Heart right ventricle (tissue), 16 donors: ENCODE data around the gene CITED2. TPM values are rescaled to one million over a fixed set of nuclear protein-coding genes. Genes with fewer than 3 reads are reported as not detected.

Source experiments
- ATAC-seq, 8 donors: fragments of 200-7000 bp; cut with Tn5 transposase; one replicate each; pipeline ENCODE4 v1.9.1; 2020; ENCODE audit warnings: mild to moderate bottlenecking in 8 of 8, moderate library complexity in 8 of 8, moderate number of reproducible peaks in 1 of 8
- DNase-seq, 2 donors: peaks; one replicate each; pipeline ENCODE4 v3.0.0-alpha.2; 2020
- H3K27ac ChIP-seq, 10 donors: fragments of 200-600 bp; sonication (generic) in 2 of 10; one replicate each; pipeline versions ENCODE4 v1.5.0 to v1.8.0; 2020 to 2022; ENCODE audit warnings: mild to moderate bottlenecking in 3 of 10
- H3K27me3 ChIP-seq, 7 donors: fragments of 200-600 bp; one replicate each; pipeline ENCODE4 v1.8.0; 2021 to 2022; ENCODE audit warnings: mild to moderate bottlenecking in 2 of 7
- H3K36me3 ChIP-seq, 9 donors: fragments of 200-600 bp; sonication (generic) in 1 of 9; one replicate each; pipeline versions ENCODE4 v1.5.0 to v1.8.0; 2020 to 2022; ENCODE audit warnings: mild to moderate bottlenecking in 2 of 9
- H3K4me1 ChIP-seq, 9 donors: fragments of 200-600 bp; sonication (generic) in 1 of 9; one replicate each; pipeline versions ENCODE4 v1.5.0 to v1.8.0; 2020 to 2022; ENCODE audit warnings: mild to moderate bottlenecking in 4 of 9
- H3K4me3 ChIP-seq, 10 donors: fragments of 200-600 bp; sonication (generic) in 2 of 10; one replicate each; pipeline versions ENCODE4 v1.5.0 to v1.8.0; 2020 to 2022; ENCODE audit warnings: mild to moderate bottlenecking in 7 of 10, moderate library complexity in 2 of 10
- H3K9me3 ChIP-seq, 11 donors: fragments of 200-600 bp in 10 of 11; sonication (generic) in 2 of 11; one replicate each; pipeline versions ENCODE4 v1.5.0 to v1.8.0; 2013 to 2022; ENCODE audit warnings: mild to moderate bottlenecking in 2 of 11, control low read depth in 1 of 11, moderate library complexity in 1 of 11
- CTCF ChIP-seq, 9 donors: fragments of 200-600 bp; sonication (generic) in 2 of 9; IDR thresholded peaks; one replicate each; pipeline versions ENCODE4 v1.5.0 to v1.8.0; 2021 to 2022; ENCODE audit warnings: antibody characterized with exemption in 9 of 9, mild to moderate bottlenecking in 5 of 9, moderate library complexity in 1 of 9
- WGBS, 2 donors: extraction: QIAGEN DNeasy Blood & Tissue Kit; methylation state at CpG; one replicate each; pipeline ENCODE4 v1.1.7; 2013; ENCODE audit warnings: inconsistent platforms in 1 of 2; 5-methylcytosine and 5-hydroxymethylcytosine counted together
- intact Hi-C, 10 donors: fragments of 100-400 bp; cut with DNase I; formaldehyde crosslinking; loops; one replicate each; pipeline versions ENCODE4 v1.11.1 to v1.14.2; 2022
- polyA plus RNA-seq, 2 donors: library from polyadenylated mRNA; stranded (reverse); fragments of 200-250 nt; gene quantifications; one replicate each; pipeline ENCODE4 v1.2.3, GENCODE V29; 2013
- total RNA-seq, 10 donors: library from RNA; stranded (reverse); fragmentation: NEBNext Ultra II Directional in 3 of 10; extraction: Animal tissue kit (Norgen Biotek cat#: 25700) in 3 of 10; gene quantifications; one replicate each; pipeline versions ENCODE4 v1.2.1 to v1.2.4, GENCODE V29; 2021 to 2023
- donor health status: Arrhythmogenic right ventricular cardiomyopathy.
- donor health status: ischemic (EF 13 %, LVEDD 7.1; RV severe dilation, severe dysfunction).
- donor health status: healthy with polysubstance abuse.
- donor health status: DM: no; HTN: yes; CAD: no.
- donor health status: DM: no; HTN: no; CAD: no.
- donor health status: ischemic (EF 25% LVEDD 6.9; RV normal size, moderate dysfunction).
- donor health status: ischemic (EF 25% LVEDD 5.7; RV mildly dilated, moderate dysfunction).
- donor health status: healthy.
- donor health status: DM: yes; HTN: yes; CAD: no.
- donor health status: Ischemic cardiomyopathy.
- donor health status: ischemic (EF 35%, LVEDD 5.7; RV mildly dilated, moderate dysfunction).
- donor health status: nonischemic (EF 11% LVEDD 7.7; RV severe dilation, severe dysfunction).
- donor health status: DM: yes; HTN: yes; CAD: no.
- donor health status: PGD.
- donor health status: ischemic (EF 29% LVEDD 5.4; RV normal size, mild dysfunction).
- donor health status: nonischemic (EF 23%, LVEDD 6.1; RV moderate dilation, normal function).

CITED2 gene
- total and polyA plus RNA-seq, 12 donors: 9.9 to 215 (median 148) TPM

GRCh38 chr6:139407718-139408222, 33.3 kb upstream of the CITED2 start:
- H3K9me3 ChIP-seq: no peaks in the 10 kb centered on the region
- TF ChIP-seq CTCF (IDR thresholded peaks at IDR 0.05): no peak
- H3K27ac ChIP-seq: no peak overlapping the region
- H3K4me3 ChIP-seq: no peak overlapping the region
- intact Hi-C loops: no loop called here
- H3K4me1 ChIP-seq: peaks cover 0 to 14% (median 0%) of the 10 kb centered on the region in 9 donors
- WGBS, 2 donors: 29 to 43% methylated on average over 4 of the region's 4 CpGs
- no peaks in the 10 kb centered on the region for H3K27me3 ChIP-seq
- DNase-seq (no peak), ATAC-seq (peak in 1 of 8 donors; percentile 29)
- no peaks in the 10 kb centered on the region for H3K36me3 ChIP-seq

GRCh38 chr6:139406577-139407343, 32.3 kb upstream of the CITED2 start:
- Histone ChIP-seq H3K36me3 (no peaks in the 10 kb centered on the region), H3K9me3 (no peaks in the 10 kb centered on the region), H3K27me3 (no peaks in the 10 kb centered on the region), H3K27ac (no peak overlapping the region), H3K4me1 (peaks cover 0 to 17% (median 0%) of the 10 kb centered on the region in 9 donors), H3K4me3 (no peak overlapping the region)
- no peak for TF ChIP-seq CTCF (IDR thresholded peaks at IDR 0.05)
- intact Hi-C loops: no loop called here
- ATAC-seq (no peak), DNase-seq (no peak)
- WGBS, 2 donors: 81 to 88% methylated on average over 4 of the region's 4 CpGs

- no peak for TF ChIP-seq CTCF (IDR thresholded peaks at IDR 0.05)
- peak in 1 of 2 donors; percentile 14 for DNase-seq
- peak; percentile 63 to 97 (median 88) for ATAC-seq
Measured at GRCh38 chr6:139402876-139403386, 28.5 kb upstream of the CITED2 start.

GRCh38 chr6:139398658-139399057, 24.2 kb upstream of the CITED2 start:
- DNase-seq (no peak), ATAC-seq (no peak)
- intact Hi-C loops: no loop called here
- Histone ChIP-seq H3K4me3 (no peak overlapping the region), H3K36me3 (no peaks in the 10 kb centered on the region), H3K4me1 (peaks cover 0 to 12% (median 0%) of the 10 kb centered on the region in 9 donors), H3K27ac (no peak overlapping the region), H3K9me3 (no peaks in the 10 kb centered on the region), H3K27me3 (no peaks in the 10 kb centered on the region)
- WGBS, 2 donors: 59 to 72% methylated on average over 1 of the region's 1 CpG
- TF ChIP-seq CTCF (IDR thresholded peaks at IDR 0.05): no peak

More at GRCh38 chr6:139402876-139403386, 28.5 kb upstream of the CITED2 start:
- WGBS, 2 donors: 45 to 54% methylated on average over 7 of the region's 7 CpGs
- Histone ChIP-seq H3K27me3 (no peaks in the 10 kb centered on the region), H3K27ac (peak overlapping the region in 7 of 10 donors; percentile 9 to 76 (median 35)), H3K36me3 (no peaks in the 10 kb centered on the region), H3K4me3 (no peak overlapping the region), H3K9me3 (no peaks in the 10 kb centered on the region), H3K4me1 (peaks cover 0 to 17% (median 0%) of the 10 kb centered on the region in 9 donors)
- intact Hi-C loops: no loop called here
